ENCODE results near the gene ZNF337.
"Not testable (repeated sequence)": the region's sequence is repeated elsewhere in the genome, so short reads cannot be mapped to it uniquely, and the experiment has no call there.

Gene ZNF337

GRCh38 chr20:25696371-25697131 is at the start of gene ZNF337:
Gene ZNF337 (minus strand): TSS chr20:25696853. CDS start chr20:25686417, 10,436 bp downstream.
- DNase-seq (ENCODE audit: low read depth in 2 of 3, low spot score in 1 of 3), result peak; percentile 90 to 93 (median 93)

GRCh38 chr20:25745738-25746137 is 49.1 kb upstream of the ZNF337 start:
- DNase-seq (ENCODE audit: low read depth in 2 of 3, low spot score in 1 of 3), result no peak

GRCh38 chr20:25745100-25745499 is 48.4 kb upstream of the ZNF337 start:
- no peak for DNase-seq (ENCODE audit: low read depth in 2 of 3, low spot score in 1 of 3)

- no peak for DNase-seq (ENCODE audit: low read depth in 2 of 3, low spot score in 1 of 3)
Observed at GRCh38 chr20:25744261-25744660, 47.6 kb upstream of the ZNF337 start.

GRCh38 chr20:25741088-25741487 is 44.4 kb upstream of the ZNF337 start:
- no peak for DNase-seq (ENCODE audit: low read depth in 2 of 3, low spot score in 1 of 3)

GRCh38 chr20:25739615-25740320 is 43.1 kb upstream of the ZNF337 start:
- no peak for DNase-seq (ENCODE audit: low read depth in 2 of 3, low spot score in 1 of 3)

- DNase-seq (ENCODE audit: low read depth in 2 of 3, low spot score in 1 of 3), result no peak
Observed at GRCh38 chr20:25738198-25738597, 41.5 kb upstream of the ZNF337 start.

- DNase-seq (ENCODE audit: low read depth in 2 of 3, low spot score in 1 of 3), result no peak
Observed at GRCh38 chr20:25733903-25734302, 37.2 kb upstream of the ZNF337 start.

- DNase-seq (ENCODE audit: low read depth in 2 of 3, low spot score in 1 of 3), result no peak
Observed at GRCh38 chr20:25730862-25731261, 34.2 kb upstream of the ZNF337 start.

GRCh38 chr20:25726357-25726756 is 29.7 kb upstream of the ZNF337 start:
- DNase-seq (ENCODE audit: low read depth in 2 of 3, low spot score in 1 of 3), result no peak

- DNase-seq (ENCODE audit: low read depth in 2 of 3, low spot score in 1 of 3), result no peak
Observed at GRCh38 chr20:25725639-25726038, 29.0 kb upstream of the ZNF337 start.

GRCh38 chr20:25723975-25724374 is 27.3 kb upstream of the ZNF337 start:
- DNase-seq (ENCODE audit: low read depth in 2 of 3, low spot score in 1 of 3), result no peak

GRCh38 chr20:25720285-25720684 is 23.6 kb upstream of the ZNF337 start:
- no peak for DNase-seq (ENCODE audit: low read depth in 2 of 3, low spot score in 1 of 3)

- DNase-seq (ENCODE audit: low read depth in 2 of 3, low spot score in 1 of 3), result not testable (repeated sequence)
Observed at GRCh38 chr20:25718896-25719809, 22.5 kb upstream of the ZNF337 start.

- no peak for DNase-seq (ENCODE audit: low read depth in 2 of 3, low spot score in 1 of 3)
Observed at GRCh38 chr20:25707695-25708094, 11.0 kb upstream of the ZNF337 start.

- no peak for DNase-seq (ENCODE audit: low read depth in 2 of 3, low spot score in 1 of 3)
Observed at GRCh38 chr20:25706793-25707192, 10.1 kb upstream of the ZNF337 start.

GRCh38 chr20:25705830-25706351 is 9.2 kb upstream of the ZNF337 start:
- no peak for DNase-seq (ENCODE audit: low read depth in 2 of 3, low spot score in 1 of 3)

- not testable (repeated sequence) for DNase-seq (ENCODE audit: low read depth in 2 of 3, low spot score in 1 of 3)
Observed at GRCh38 chr20:25704303-25704702, 7.7 kb upstream of the ZNF337 start.

- DNase-seq (ENCODE audit: low read depth in 2 of 3, low spot score in 1 of 3), result not testable (repeated sequence)
Observed at GRCh38 chr20:25700835-25701234, 4.2 kb upstream of the ZNF337 start.

GRCh38 chr20:25699914-25700313 is 3.3 kb upstream of the ZNF337 start:
- DNase-seq (ENCODE audit: low read depth in 2 of 3, low spot score in 1 of 3), result no peak

GRCh38 chr20:25697132-25697446 is 436 bp upstream of the ZNF337 start:
- no peak for DNase-seq (ENCODE audit: low read depth in 2 of 3, low spot score in 1 of 3)
